HepG2 (cell line): Measurements from ENCODE around the gene MBIP. TPM values are rescaled to one million over a fixed set of nuclear protein-coding genes. Genes with fewer than 3 reads are reported as not detected.

Source experiments
- ATAC-seq: fragments of 200-7000 bp; cut with Tn5 transposase; 3 replicates; pipeline ENCODE4 v1.9.1; 2020; ENCODE audit warnings: mild to moderate bottlenecking, moderate library complexity
- BruUV-seq: library from RNA; stranded (reverse); fragments of 400-500 nt; replicated peaks from 2 replicates; lab custom pipeline; 2021; lab: Mats Ljungman, UMichigan
- CTCF ChIA-PET: fragments of 300-600 bp; formaldehyde crosslinking; extraction: SDS; loops from one replicate; lab custom pipeline; 2021; ENCODE audit warnings: low total read pairs, inconsistent platforms, low intra/inter-chr PET ratio; lab: Yijun Ruan, JAX
- POLR2A ChIA-PET: fragments of 350-600 bp; sonication (Branson Sonifier 250); formaldehyde crosslinking; loops from one replicate; lab custom pipeline; 2020; ENCODE audit warnings: antibody characterized with exemption, inconsistent platforms; lab: Yijun Ruan, JAX
- DNase-seq: peaks from one replicate; pipeline ENCODE4 v3.0.0-alpha.2; 2015; ENCODE audit warnings: low spot score
- FAIRE-seq: peaks from 3 replicates; lab custom pipeline; 2011; peaks lifted over from hg19 to GRCh38; lab: Jason Lieb, UNC
- H2AFZ ChIP-seq: one replicate; pipeline ENCODE4 v1.6.1; 2011; ENCODE audit warnings: low read length, inconsistent platforms
- H3K27ac ChIP-seq: fragments of 300-600 bp; 3 replicates; pipeline ENCODE4 v1.8.0; 2011; ENCODE audit warnings: mixed run types, mild to moderate bottlenecking, mixed read lengths, low read length, inconsistent platforms; ENCODE audit not compliant: insufficient read depth; ENCODE audit errors: extremely low read length
- H3K27me3 ChIP-seq, 2 experiments: fragments of 200-600 bp in 1 of 2; 2 replicates in 1 of 2; 3 replicates in 1 of 2; pipeline versions ENCODE4 v1.6.0 to v1.8.0; 2011; ENCODE audit warnings: low read length in 2 of 2, mild to moderate bottlenecking in 2 of 2, moderate library complexity in 2 of 2, inconsistent platforms in 1 of 2; ENCODE audit not compliant: insufficient read depth in 2 of 2, control insufficient read depth in 1 of 2
- H3K36me3 ChIP-seq, 2 experiments: fragments of 200-600 bp in 1 of 2; replicated peaks in 1 of 2; 2 replicates in 1 of 2; 3 replicates in 1 of 2; pipeline versions ENCODE4 v1.5.1 to v1.8.0; 2011; ENCODE audit warnings: low read length in 2 of 2, inconsistent platforms in 1 of 2; ENCODE audit not compliant: insufficient read depth in 2 of 2, control insufficient read depth in 1 of 2
- H3K4me1 ChIP-seq: 2 replicates; pipeline ENCODE4 v1.5.1; 2012; ENCODE audit warnings: low read length, inconsistent platforms; ENCODE audit not compliant: insufficient read depth
- H3K4me2 ChIP-seq: 2 replicates; pipeline ENCODE4 v1.6.0; 2011; ENCODE audit warnings: low read depth, low read length, inconsistent platforms
- H3K4me3 ChIP-seq, 3 experiments: fragments of 200-600 bp in 1 of 3; sonication (generic), shearing (Covaris generic) in 1 of 3; replicated peaks in 1 of 3; 2 replicates each; pipeline ENCODE4 v1.5.1; 2011 to 2016; ENCODE audit warnings: low read length in 3 of 3, inconsistent platforms in 2 of 3, low read depth in 2 of 3, mild to moderate bottlenecking in 2 of 3, control low read depth in 1 of 3, mixed read lengths in 1 of 3; ENCODE audit not compliant: insufficient read depth in 1 of 3
- H3K79me2 ChIP-seq: one replicate; pipeline ENCODE4 v1.6.1; 2011; ENCODE audit warnings: low read length, inconsistent platforms; ENCODE audit not compliant: insufficient read depth
- H3K9ac ChIP-seq: 2 replicates; pipeline ENCODE4 v1.6.0; 2011; ENCODE audit warnings: mild to moderate bottlenecking, low read depth, low read length, inconsistent platforms; ENCODE audit not compliant: insufficient read depth
- H3K9me3 ChIP-seq: 2 replicates; pipeline ENCODE4 v1.5.1; 2012; ENCODE audit warnings: mild to moderate bottlenecking, low read length
- H4K20me1 ChIP-seq: 2 replicates; pipeline ENCODE4 v1.6.0; 2011; ENCODE audit warnings: inconsistent platforms, mild to moderate bottlenecking, low read length, moderate library complexity; ENCODE audit not compliant: insufficient read depth
- ARID2 ChIP-seq: sonication (generic); formaldehyde crosslinking; IDR thresholded peaks from 2 replicates; pipeline ENCODE4 v1.8.1; 2022; ENCODE audit warnings: mild to moderate bottlenecking, missing genetic modification reagents, borderline replicate concordance
- CTCF ChIP-seq: sonication (generic); formaldehyde crosslinking; IDR thresholded peaks from 2 replicates; pipeline ENCODE4 v1.5.0; 2020; ENCODE audit warnings: mild to moderate bottlenecking, missing genetic modification reagents, moderate library complexity
- FOSL1 ChIP-seq: sonication (generic); formaldehyde crosslinking; IDR thresholded peaks from 2 replicates; pipeline ENCODE4 v1.9.0; 2021; ENCODE audit warnings: missing genetic modification reagents, borderline replicate concordance
- HNRNPLL ChIP-seq: fragments of 200-400 bp; formaldehyde crosslinking; IDR thresholded peaks from 2 replicates; pipeline ENCODE4 v1.6.1; 2017; ENCODE audit warnings: mild to moderate bottlenecking, low read depth, low read length; ENCODE audit not compliant: poor library complexity, severe bottlenecking
- KDM1A ChIP-seq: IDR thresholded peaks from 2 replicates; pipeline ENCODE4 v1.6.1; 2016; ENCODE audit warnings: missing compliant biosample characterization
- SETDB1 ChIP-seq: sonication (generic); formaldehyde crosslinking; IDR thresholded peaks from 2 replicates; pipeline ENCODE4 v1.5.1; 2020; ENCODE audit warnings: missing genetic modification reagents, mild to moderate bottlenecking, borderline replicate concordance
- SMAD3 ChIP-seq: sonication (generic); formaldehyde crosslinking; IDR thresholded peaks from 2 replicates; pipeline ENCODE4 v1.4.0; 2020; ENCODE audit warnings: missing genetic modification reagents
- SMARCC2 ChIP-seq: fragments of 450-650 bp; IDR thresholded peaks from 2 replicates; pipeline ENCODE4 v1.6.1; 2017; ENCODE audit warnings: antibody characterized with exemption, mild to moderate bottlenecking
- TERF1 ChIP-seq: sonication (generic); formaldehyde crosslinking; IDR thresholded peaks from 2 replicates; pipeline ENCODE4 v1.8.0; 2022; ENCODE audit warnings: mild to moderate bottlenecking, missing genetic modification reagents, moderate library complexity
- ZNF317 ChIP-seq: sonication (generic); formaldehyde crosslinking; IDR thresholded peaks from 2 replicates; pipeline ENCODE4 v1.5.0; 2020; ENCODE audit warnings: mild to moderate bottlenecking, missing genetic modification reagents
- ZNF616 ChIP-seq: sonication (generic); formaldehyde crosslinking; IDR thresholded peaks from 2 replicates; pipeline ENCODE4 v1.5.0; 2020; ENCODE audit warnings: low read depth, mild to moderate bottlenecking, missing genetic modification reagents
- WGBS: methylation state at CpG from one replicate; pipeline ENCODE4 v1.1.6; 2017; ENCODE audit warnings: low lambda C conversion rate; 5-methylcytosine and 5-hydroxymethylcytosine counted together
- in situ Hi-C: cut with HindIII; loops from 2 replicates; pipeline ENCODE4 v1.10.0; 2017; ENCODE audit warnings: low pct_unique_long_range_greater_than_20kb; ENCODE audit not compliant: extremely low pct_ligation_motif_present
- intact Hi-C: fragments of 100-400 bp; cut with micrococcal nuclease; formaldehyde crosslinking; loops from one replicate; pipeline ENCODE4 v1.10.0; 2022; ENCODE audit not compliant: unreplicated experiment
- polyA plus RNA-seq, 8 experiments: library from polyadenylated mRNA; depleted of rRNA in 3 of 8; stranded (reverse) in 7 of 8; unstranded in 1 of 8; fragments of >200 nt; fragmentation: Illumina TruSeq in 4 of 8; extraction: Trizol in 4 of 8; gene quantifications; 2 replicates each; pipeline versions ENCODE4 v1.2.1 to v1.2.3, GENCODE V29; 2011 to 2016; ENCODE audit warnings: low read depth in 4 of 8, missing spikeins in 1 of 8, mixed read lengths in 1 of 8; ENCODE audit not compliant: insufficient read depth in 1 of 8
- total RNA-seq, 5 experiments: library from RNA; depleted of rRNA; stranded (reverse); fragments of >200 nt; fragmentation: Illumina TruSeq; extraction: Trizol; gene quantifications; 2 replicates each; pipeline ENCODE4 v1.2.3, GENCODE V29; 2016; ENCODE audit warnings: low read depth in 1 of 5

Gene MBIP
- total and polyA plus RNA-seq, 2 of the 13 experiments (the other 11 are each of a cell fraction or from before 2014, with no cell fraction given), result 48.1 to 48.6 TPM

DNA sequence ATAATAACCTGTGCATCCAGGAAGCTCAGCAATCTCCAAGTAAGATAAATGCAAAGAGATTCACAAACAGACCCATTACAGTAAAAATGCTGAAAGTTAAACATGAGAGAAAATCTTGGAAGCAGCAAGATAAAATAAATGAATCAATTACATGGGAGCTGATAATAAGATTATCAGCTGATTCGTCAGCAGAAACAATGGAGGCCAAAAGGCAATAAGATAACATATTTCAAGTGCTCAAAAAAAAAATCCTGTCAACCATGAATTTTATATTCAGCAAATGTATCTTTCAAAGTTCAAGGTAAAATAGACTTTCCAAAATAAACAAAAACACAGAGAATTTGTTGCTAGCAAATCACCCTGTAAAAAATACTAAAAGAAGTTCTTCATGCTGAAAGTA lies 36.4 kb upstream of the MBIP start:
- Histone ChIP-seq H3K4me2 (no peak overlapping the region), H2AFZ (no peak overlapping the region), H3K79me2 (no peaks in the 10 kb centered on the region), H4K20me1 (no peaks in the 10 kb centered on the region), H3K9me3 (peaks cover 12% of the 10 kb centered on the region), H3K9ac (no peak overlapping the region), H3K27ac (no peak overlapping the region), H3K4me1 (no peaks in the 10 kb centered on the region), H3K4me3 (no peak overlapping the region), H3K27me3 (no peaks in the 10 kb centered on the region; a peak in 1 of 5 replicates), H3K36me3 (no peaks in the 10 kb centered on the region)
- intact Hi-C loops (no loop called here), in situ Hi-C loops (no loop called here)
- ATAC-seq, result no peak
- FAIRE-seq, result no peak
- TF ChIP-seq CTCF (CRISPR knock-in tag) (no peak), TERF1 (CRISPR knock-in tag) (no peak), HNRNPLL (no peak), SMAD3 (no peak), ZNF317 (CRISPR knock-in tag) (peak; percentile 95)
- DNase-seq, result no peak
- POLR2A ChIA-PET, result no interaction called here
- WGBS, result 4% methylated on average over 1 of the region's 1 CpG
- CTCF ChIA-PET, result no interaction called here
- BruUV-seq, result no TSS peak

GRCh38 chr14:36346052-36346451 lies 25.6 kb upstream of the MBIP start:
- Histone ChIP-seq H3K4me1 (no peaks in the 10 kb centered on the region), H3K79me2 (no peaks in the 10 kb centered on the region), H3K27me3 (peaks cover 0 to 8% of the 10 kb centered on the region in 2 experiments; a peak in 4 of 5 replicates), H3K27ac (no peak overlapping the region), H3K4me2 (no peak overlapping the region), H3K9ac (no peak overlapping the region), H3K4me3 (no peak overlapping the region), H3K36me3 (no peaks in the 10 kb centered on the region), H3K9me3 (no peaks in the 10 kb centered on the region), H2AFZ (no peak overlapping the region), H4K20me1 (no peaks in the 10 kb centered on the region)
- no peak for FAIRE-seq
- no peak for ATAC-seq
- no peak for DNase-seq
- in situ Hi-C loops (no loop called here), intact Hi-C loops (no loop called here)
- 0% methylated on average over 2 of the region's 2 CpGs for WGBS
- ChIA-PET POLR2A (no interaction called here), CTCF (no interaction called here)
- BruUV-seq, result no TSS peak
- no peak for TF ChIP-seq KDM1A (CRISPR knock-in tag)
- TF ChIP-seq SMARCC2, result no peak
- TF ChIP-seq ARID2 (CRISPR knock-in tag), result no peak
- TF ChIP-seq FOSL1, result no peak
- no peak for TF ChIP-seq SETDB1 (CRISPR knock-in tag)
- TF ChIP-seq ZNF616 (CRISPR knock-in tag), result no peak
